Ovary (tissue), 3 donors: ENCODE data around the gene CEP164.

Experiments used
- EP300 ChIP-seq: sonication (generic); formaldehyde crosslinking; IDR thresholded peaks from one replicate; pipeline ENCODE4 v1.6.1; 2017; ENCODE audit warnings: antibody characterized with exemption
- POLR2A ChIP-seq: fragments of 450-650 bp; IDR thresholded peaks from one replicate; pipeline ENCODE4 v1.6.1; 2017; ENCODE audit warnings: antibody characterized with exemption, mild to moderate bottlenecking, moderate library complexity
- TF ChIP-seq, protein P1 (sequence below), 3 donors: fragments of 450-650 bp in 2 of 3; fragments of 200-600 bp in 1 of 3; IDR thresholded peaks; one replicate each; pipeline versions ENCODE4 v1.5.1 to v1.8.0; 2016 to 2022; ENCODE audit warnings: antibody characterized with exemption in 3 of 3, mild to moderate bottlenecking in 1 of 3
- donor health status: DM: no; HTN: no; CAD: no.

DNA sequence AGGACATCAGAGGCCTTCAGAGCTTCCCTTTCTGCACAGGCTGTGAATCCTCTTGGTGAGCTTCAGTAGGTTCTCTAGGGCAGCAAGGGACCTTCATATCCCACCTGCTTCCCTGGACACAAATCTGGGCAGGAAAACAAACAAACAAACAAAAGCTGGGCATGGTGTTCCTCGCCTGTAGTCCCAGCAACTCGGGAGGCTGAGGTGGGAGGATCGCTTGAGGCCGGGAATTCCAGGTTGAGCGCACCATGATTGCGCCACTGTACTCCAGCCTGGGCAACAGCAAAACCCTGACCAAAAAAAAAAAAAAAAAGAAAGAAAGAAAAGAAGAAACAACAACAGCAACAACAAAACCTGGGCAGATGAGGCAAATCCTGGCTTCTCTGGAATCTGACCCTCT, 92.9 kb downstream of the CEP164 start:
- TF ChIP-seq, protein P1, sequence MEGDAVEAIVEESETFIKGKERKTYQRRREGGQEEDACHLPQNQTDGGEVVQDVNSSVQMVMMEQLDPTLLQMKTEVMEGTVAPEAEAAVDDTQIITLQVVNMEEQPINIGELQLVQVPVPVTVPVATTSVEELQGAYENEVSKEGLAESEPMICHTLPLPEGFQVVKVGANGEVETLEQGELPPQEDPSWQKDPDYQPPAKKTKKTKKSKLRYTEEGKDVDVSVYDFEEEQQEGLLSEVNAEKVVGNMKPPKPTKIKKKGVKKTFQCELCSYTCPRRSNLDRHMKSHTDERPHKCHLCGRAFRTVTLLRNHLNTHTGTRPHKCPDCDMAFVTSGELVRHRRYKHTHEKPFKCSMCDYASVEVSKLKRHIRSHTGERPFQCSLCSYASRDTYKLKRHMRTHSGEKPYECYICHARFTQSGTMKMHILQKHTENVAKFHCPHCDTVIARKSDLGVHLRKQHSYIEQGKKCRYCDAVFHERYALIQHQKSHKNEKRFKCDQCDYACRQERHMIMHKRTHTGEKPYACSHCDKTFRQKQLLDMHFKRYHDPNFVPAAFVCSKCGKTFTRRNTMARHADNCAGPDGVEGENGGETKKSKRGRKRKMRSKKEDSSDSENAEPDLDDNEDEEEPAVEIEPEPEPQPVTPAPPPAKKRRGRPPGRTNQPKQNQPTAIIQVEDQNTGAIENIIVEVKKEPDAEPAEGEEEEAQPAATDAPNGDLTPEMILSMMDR (IDR thresholded peaks at IDR 0.05), result no peak
- TF ChIP-seq POLR2A (no peak), EP300 (no peak)
